Left lobe of liver (tissue), 2 donors: ENCODE data around the gene PNMA1. TPM values are rescaled to one million over a fixed set of nuclear protein-coding genes. Genes with fewer than 3 reads are reported as not detected.
"Not testable (repeated sequence)": the region's sequence is repeated elsewhere in the genome, so short reads cannot be mapped to it uniquely, and the experiment has no call there.

Experiments used
- ATAC-seq: fragments of 200-7000 bp; cut with Tn5 transposase; one replicate; pipeline ENCODE4 v1.9.1; 2020; ENCODE audit warnings: mild to moderate bottlenecking, moderate library complexity
- DNase-seq: peaks from one replicate; pipeline ENCODE4 v3.0.0-alpha.2; 2020; ENCODE audit warnings: low spot score
- total RNA-seq: library from RNA; stranded (reverse); gene quantifications from one replicate; pipeline ENCODE4 v1.2.1, GENCODE V29; 2021
- donor health status: DM: no; HTN: no; CAD: no; lungs with moderate emphysema.
- donor health status: DM: no; HTN: yes; CAD: no.

Gene PNMA1
- total RNA-seq, 1 donor from 2014 or later, result 2.3 TPM

DNA sequence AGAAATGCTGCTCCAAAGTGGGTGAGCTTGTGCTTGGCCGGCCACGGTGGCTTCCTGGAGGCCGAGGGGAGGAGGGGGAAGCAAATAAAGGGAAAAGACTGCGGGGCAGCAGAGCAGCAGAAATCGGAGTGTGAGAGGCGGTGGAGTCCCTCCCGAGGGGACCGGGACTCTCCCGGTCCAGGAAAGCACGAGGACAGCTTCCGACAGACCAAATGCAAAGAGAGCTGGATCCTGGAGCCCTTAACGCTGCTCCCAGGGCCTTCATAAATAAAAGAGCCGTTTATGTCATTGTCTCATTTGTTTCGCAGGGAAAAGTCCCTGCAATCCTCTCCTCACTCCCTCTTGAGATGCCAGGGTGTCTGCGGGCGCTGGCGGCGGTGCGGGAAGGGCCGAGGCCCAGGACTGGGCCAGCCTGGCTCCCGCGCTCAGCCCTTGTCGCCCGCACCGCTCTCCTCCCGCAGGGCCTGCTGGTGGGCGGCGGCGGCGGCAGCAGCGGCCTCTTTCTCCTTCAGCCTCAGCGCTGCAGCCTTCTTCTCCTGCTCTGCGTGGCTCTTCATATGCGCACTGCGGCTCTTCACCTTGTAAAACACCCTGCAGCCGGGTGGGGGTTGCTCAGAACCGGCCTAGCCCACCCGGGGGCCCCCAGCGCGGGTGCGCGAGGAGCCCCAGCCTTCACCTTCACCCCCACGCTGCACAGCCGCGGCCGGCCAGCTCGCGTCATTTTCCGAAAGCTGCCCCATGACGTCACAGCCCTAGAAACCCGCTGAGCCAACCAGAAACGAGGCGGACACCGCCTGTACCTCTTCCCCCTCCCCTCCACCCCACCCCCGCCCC lies 4.5 kb upstream of the PNMA1 start:
- DNase-seq (no peak), ATAC-seq (no peak)

DNA sequence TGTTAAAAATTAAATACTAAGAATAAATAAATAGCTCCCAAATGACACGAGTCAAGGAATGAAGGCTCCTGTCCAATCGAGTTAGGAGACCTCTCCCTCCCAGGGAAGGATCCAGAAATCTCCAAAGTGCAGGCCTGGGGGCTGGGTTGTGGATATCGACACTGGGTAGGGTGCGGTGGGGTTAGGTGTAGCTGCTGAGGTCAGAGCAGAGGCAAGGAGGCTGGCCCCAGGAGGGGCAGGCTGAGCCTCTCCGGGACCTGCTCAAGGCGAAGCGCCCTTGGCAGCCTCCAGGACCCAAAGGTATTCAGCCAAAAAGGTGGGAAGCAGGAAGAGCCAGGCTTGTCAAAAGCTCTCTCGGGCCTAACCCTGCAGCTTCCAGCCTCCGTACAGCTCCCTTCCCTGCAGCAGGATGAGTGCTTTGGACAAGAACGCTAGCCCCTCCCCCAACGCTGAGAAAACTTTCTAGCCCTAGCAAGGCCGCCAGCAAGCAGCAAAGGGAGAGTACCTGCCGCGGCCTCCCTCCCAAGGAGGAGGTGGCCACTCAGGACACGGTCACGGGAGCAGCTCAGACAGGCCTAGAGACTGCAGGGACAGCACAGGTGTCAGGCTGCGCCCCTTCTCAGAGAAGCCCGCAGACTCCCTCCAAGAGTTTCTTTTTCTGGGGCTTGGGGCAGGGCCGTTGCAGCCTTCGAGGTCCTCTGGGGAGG lies 3.7 kb upstream of the PNMA1 start:
- no peak for DNase-seq
- ATAC-seq, result no peak

DNA sequence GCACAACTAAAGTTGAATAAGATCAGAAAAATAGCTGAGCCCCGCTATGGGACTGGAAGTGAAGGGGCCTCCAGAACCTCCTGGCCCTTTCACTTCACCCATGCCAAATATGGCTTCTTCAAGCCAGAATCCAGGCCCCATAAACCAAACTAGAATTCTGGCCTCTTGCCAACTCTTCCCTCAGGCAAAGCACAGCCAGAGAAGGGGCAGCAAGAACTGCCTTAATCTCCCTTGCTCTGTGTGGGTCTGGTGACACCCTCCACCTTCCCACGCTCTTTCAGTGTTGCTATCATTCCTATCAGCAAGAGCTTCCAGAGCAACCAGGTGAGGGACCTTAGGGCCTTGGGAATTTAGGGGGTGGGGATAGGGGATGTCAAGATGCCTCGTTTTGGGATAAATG lies 3.1 kb upstream of the PNMA1 start:
- no peak for ATAC-seq
- DNase-seq, result no peak

DNA sequence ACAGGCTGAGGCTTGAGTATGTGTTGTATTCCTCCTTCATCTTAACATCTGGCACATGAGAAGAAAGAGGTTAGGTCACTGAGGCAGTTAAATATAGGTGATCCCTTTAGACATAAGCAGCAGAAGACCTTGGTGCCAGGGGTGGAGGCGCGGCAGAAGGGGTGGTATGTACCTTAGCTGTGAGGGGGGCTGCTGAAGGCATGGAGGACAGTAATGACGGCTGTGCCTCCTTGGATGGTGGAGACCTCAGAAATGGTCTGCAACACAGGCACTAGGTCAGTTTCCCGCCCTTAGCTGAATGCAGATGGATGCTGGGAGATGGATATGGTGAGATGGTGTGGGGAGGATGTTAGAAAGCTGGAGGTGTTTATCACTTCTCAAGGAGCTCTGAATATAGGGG lies 1.5 kb upstream of the PNMA1 start:
- no peak for DNase-seq
- ATAC-seq, result no peak

DNA sequence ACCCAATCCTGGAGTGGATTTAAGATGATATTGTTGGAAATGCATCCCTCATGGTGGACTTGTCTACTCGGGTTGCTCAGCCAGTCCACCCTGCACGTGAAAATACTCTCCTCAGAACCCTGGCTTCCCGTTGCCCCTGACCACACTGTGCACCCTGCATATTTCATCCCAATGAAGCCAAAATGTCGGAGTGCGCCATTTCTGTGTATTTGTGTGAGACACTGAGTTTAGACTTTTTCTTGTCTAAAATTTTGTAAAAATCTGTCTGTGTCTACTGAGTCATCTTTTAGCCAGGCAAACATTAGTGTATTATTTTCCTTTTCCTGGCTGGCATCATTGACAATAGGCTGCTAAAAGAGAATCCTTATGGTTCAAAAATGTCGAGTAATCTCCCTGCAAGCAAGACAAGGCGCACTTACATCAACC lies 485 bp upstream of the PNMA1 start:
- DNase-seq, result no peak

DNA sequence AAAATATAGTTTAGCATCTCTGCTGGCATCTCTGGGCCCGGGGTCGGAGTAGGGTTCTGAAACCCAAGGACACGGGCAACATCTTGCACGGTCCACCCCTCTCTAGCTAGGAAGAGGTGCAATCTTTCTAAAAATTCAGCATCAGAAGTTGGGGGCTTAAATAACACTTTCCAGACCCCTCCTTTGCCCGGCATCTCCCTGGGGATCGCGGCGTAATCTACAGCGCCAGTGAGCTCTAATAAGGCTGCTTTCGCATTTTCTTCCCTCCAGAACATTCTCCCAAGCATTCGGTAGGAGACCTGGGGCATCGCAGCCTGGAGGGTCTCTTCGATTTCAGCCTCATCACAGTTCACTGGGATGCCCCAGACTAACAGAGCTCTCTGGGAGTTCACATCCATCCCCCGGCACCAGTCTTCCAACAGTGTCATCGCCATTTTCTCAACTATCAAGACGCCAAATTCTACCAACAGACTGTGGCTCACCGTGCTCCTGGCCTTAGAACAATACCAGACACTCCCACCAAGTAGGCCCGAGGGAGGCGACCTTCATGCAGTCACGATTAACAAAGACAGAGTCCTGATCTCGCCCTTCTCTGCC lies 880 bp downstream of the PNMA1 start:
- DNase-seq, result no peak
- ATAC-seq, result no peak

More for the DNA sequence above, 485 bp upstream of the PNMA1 start:
- peak; percentile 2 for ATAC-seq

DNA sequence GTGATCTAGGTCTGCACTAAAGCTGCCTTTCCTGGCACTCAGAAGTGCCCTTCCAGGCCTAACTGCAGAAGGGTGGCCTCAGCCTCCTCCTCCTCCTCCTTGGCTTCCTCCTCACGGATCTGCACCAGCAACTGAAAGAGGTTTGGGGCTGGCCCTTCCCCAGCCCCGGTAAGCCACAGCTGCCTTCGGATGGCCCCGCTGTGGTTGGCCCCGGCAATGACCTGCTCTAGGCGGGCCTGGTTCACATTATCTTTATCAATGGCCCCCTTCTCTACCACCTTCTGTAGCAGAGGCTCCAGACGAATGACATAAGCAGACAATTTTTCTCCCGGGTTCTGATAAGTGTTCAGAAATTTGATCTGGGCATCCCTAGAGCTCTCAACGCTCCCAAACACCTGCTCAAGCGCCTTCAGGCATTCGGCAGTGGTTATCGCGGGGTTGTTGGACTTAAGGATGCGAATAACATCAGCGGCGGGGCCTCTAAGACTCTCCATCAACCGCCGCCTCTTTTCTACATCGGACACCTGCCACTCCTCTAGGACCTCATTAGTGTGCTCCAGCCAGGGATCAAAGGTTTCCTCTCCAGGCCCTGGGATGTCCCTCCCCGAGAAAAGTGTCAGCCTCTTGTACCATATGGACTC lies 1.5 kb downstream of the PNMA1 start:
- DNase-seq (no peak), ATAC-seq (no peak)

DNA sequence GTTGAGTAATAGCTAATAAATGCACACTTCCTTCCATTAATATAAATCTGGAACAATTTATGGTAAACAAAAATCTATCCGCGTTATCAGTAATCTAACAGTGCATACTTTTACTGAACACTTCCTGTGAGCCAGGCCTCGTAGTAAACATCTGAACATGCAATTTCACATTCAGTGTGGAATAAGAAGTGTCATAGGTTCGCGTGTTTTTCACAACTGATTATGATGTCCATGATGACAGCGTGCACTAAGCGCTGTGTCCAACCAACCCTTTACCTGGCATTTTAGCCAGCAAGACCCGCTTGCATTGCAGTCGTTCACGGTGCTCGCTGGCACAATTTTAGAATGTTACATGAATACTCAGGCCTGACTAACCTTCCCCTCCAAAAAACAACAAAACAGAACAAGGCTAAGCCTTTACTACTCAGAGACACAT lies 2.1 kb downstream of the PNMA1 start:
- no peak for DNase-seq
- ATAC-seq, result no peak

DNA sequence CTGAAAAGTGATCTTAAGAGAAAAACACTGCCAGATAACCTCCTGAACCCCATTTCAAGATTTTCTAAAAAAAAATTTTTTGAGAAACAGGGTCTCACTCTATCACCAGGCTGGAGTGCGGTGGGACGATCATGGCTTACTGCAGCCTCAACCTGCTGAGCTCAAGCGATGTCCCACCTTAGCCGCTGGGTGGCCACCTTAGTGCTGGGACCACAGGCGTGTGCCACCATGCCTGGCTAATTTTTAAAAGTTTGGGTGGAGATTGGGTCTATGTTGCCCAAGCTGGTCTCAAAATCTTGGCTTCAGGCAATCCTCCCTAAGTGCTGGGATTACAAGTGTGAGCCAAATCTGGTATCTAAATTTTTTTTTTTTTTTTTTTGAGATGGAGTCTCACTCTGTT lies 3.4 kb downstream of the PNMA1 start:
- ATAC-seq, result no peak
- no peak for DNase-seq

DNA sequence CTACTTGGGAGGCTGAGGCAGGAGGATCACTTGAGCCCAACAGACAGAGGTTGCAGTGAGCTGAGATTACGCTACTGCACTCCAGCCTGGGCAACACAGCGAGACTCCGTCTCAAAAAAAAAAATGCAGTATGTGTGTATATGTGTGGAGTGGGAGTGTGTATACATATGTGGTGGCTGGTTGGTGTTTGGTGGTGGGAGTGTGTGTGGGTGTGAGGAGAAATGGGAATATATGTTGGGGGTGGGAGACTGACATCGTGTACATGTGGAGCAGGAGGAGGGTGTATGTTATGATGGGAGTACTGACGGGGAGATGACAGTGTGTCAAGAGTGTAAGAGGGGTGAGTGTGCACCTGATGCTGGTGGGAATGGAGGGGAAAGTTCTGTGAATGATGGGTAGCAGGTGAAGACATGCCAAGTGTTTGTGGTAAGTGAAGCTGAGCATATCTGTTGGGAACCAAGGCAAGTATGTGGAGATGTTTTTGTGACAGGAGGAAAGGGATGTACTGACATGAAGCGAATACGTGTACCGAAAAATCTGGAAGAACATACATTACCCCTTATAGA lies 4.2 kb downstream of the PNMA1 start:
- DNase-seq, result no peak
- ATAC-seq, result no peak

DNA sequence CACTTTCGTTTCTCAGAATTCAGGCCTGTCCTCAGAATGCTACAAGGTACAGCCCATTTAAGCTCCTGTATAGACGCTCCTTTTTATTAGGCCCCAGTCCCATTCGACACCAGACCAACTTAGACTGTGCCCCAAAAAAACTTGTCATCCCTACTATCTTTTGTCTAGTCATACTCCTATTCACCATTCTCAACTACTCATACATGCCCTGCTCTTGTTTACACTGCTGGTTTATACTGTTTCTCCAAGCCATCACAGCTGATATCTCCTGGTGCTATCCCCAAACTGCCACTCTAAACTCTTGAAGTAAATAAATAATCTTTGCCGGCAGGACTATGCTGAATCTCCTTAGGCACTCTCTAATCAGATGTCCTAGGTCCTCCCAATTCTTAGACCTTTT lies 6.1 kb downstream of the PNMA1 start:
- ATAC-seq, DNase-seq: not testable (repeated sequence)

DNA sequence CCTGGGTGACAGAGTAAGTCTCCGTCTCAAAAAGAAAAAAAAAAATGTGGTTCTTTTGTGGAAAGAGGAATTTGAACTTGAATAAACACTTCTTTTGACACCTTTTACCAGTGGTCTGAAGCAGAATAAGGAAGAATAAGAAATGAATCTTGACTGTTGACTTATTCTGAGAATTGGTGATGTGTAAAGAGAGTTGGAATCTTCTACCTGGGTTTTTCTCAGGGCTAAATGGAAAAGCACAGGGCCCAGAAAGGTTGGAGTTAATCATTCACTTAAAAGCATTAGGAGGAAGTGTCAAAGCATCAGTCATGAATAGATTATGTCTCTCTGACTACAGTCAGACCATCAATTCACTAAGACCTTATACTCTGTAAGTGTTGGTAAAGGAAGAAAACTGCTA lies 13.9 kb downstream of the PNMA1 start:
- DNase-seq, result no peak
- no peak for ATAC-seq

DNA sequence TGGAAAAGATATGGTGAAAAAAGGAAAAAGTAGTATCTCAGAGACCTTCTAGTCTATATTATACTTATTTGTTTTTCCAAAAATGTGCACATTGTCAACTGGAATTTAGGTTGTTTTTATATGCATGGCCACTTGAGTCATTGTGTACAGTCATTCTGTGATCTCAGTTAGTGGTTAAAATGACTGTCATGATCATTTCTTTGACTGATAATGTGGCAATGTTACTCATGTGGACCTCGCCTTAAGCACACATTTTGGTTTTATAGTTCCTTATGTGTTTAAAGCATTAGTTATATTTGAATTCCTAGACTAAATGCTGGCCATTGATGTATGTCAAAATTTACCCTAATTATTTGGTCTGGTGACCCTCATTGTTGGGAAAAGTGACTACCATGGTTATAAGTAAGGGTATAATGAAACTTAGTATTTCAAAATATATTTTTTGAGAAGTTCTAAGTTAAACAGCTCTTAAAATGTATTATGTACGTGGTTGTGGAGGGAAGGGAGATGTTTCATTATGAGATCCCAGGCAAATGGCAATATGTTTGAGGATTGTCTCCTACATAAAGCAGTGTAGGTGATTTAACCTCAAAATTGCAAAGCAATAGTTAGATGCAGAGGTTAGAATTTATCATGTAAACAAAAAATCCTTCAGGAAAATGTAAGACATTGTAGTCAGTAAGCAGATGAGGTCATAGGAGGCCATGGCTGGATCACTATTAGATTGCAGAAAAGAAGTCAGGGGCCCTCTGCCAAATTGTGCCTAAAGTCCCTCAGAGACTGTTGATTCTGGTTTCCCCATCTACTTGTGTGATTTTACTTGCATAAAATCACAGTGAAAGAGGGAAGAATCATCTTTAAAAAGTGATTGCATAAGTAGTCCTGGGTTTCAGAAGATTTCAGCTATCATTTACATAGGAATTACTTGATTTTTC lies 17.5 kb downstream of the PNMA1 start:
- DNase-seq, result no peak
- ATAC-seq, result no peak

DNA sequence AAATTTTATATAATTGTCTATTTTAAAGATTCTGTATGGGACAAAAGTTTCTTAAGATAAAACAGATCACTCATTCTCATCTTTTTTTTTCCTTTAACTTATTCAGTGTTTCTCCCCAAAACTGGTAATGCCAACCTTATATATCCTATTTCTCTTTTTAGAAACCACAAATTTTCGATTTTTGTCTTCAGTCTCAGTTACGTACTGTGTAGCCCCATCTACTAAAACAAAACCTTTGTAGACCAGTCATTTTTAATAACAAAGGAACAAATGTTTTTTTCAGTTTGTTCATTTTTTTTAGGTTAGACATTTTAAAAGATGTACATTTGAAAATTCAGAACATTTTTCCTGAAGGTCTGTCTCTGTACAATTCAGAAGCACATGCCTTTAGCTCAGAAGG lies 18.2 kb downstream of the PNMA1 start:
- ATAC-seq (no peak), DNase-seq (no peak)

DNA sequence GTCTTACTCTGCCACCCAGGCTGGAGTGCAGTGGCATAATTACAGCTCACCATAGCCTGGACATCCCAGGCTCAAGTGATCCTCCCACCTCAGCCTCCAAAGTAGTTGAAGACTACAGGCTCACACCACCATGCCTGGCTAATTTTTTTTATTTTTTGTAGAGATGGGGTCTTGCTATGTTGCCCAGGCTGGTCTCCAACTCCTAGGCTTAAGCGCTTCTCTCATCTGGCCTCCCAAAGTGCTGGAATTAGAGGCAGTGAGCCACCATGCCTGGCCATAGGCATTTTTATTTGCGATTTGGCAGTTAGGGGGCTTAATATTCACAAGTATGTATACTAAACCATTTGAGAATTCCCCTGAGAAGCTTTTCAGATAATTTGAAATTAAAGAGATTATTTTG lies 19.1 kb downstream of the PNMA1 start:
- no peak for DNase-seq
- ATAC-seq, result no peak

DNA sequence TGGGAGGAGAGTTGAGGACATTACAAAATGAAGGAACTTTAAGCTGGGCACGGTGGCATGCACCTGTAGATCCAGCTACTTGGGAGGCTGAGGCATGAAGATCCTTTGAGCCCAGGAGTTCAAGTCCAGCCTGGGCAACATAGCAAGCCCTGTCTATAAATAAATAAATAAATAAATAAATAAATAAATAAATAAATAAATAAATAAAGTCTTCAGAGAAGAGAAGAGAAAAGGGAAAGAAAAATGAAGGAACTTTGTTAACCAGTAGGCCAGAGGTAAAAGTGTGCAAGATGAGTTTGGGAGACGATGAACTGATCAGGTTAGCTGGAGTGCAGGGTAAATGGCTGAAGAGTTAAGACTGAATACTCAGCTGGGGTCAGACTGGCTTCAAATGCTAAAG lies 20.1 kb downstream of the PNMA1 start:
- no peak for ATAC-seq
- DNase-seq, result no peak

DNA sequence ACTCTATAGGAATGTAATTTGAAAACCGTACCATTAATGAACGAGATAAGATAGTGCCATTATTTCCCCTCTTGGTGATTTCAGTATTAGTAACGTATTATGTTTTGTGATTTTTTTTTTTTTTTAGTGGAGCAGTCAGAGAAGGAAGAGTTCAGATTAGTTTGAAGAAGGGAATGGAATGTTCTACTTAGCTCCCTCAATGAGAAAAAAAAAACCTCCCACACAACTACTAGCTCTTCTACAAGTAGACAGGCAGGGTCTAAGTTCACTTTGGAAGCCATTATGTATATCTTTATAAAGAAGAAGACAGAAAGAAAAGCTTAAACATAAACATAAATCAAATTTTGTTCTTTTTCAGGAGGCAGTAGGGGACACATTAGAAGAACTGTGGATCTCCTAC lies 27.3 kb downstream of the PNMA1 start:
- ATAC-seq (no peak), DNase-seq (no peak)

DNA sequence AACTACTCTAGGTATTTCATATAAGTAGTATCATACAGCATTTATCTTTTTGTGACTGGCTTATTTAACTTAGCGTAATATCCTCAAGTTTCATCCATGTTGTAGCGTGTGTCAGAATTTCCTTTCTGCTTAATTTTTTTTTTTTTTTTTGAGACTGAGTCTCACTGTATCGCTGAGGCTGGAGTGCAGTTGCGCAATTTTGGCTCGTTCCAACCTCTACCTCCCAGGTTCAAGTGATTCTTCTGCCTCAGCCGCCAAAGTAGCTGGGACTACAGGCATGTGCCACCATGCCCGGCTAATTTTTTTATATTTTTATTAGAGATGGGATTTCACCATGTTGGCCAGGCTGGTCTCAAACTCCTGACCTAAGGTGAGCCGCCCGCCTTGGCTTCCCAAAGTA lies 28.9 kb downstream of the PNMA1 start:
- ATAC-seq, result no peak
- DNase-seq, result no peak

DNA sequence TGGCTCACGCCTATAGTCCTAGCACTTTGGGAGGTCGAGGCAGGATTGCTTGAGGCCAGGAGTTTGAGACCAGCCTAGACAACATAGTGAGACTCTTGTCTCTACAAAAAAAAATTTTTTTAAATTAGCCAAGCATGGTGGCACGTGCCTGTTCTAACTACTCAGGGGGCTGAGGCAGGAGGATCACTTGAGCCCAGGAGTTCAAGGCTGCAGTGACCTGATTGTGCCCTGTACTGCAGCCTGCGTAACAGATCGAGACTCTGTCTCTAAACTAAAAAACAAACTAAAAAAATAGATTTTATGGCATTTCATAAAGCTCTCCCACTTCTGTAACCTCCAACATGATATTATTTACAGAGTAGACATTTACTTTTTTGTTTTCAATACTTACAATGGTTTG lies 29.6 kb downstream of the PNMA1 start:
- DNase-seq, result no peak
- no peak for ATAC-seq

DNA sequence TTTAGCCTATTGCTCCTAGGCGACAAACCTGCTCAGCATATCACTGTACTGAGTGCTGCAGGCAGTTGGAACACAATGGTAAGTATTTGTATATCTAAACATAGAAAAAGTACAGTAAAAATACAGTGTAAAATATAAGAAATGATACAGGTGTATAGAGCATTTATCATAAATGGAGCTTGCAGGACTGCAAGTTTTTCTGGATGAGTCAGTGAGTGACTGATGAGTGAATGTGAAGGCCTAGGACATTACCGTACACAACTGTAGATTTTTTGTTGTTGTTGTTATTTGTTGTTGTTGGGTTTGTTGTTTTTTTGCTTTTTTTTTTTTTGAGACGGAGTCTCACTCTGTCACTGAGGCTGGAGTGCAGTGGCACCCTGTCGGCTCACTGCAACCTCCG lies 33.4 kb downstream of the PNMA1 start:
- no peak for DNase-seq
- no peak for ATAC-seq
